COLO829 (cell line): ENCODE results near the gene ANKRD36C.
"Not testable (repeated sequence)": the region's sequence is repeated elsewhere in the genome, so short reads cannot be mapped to it uniquely, and the experiment has no call there.

Experiments
- DNase-seq: peaks from one replicate; pipeline ENCODE4 v3.0.0; 2012; ENCODE audit warnings: low spot score

Gene ANKRD36C

DNA sequence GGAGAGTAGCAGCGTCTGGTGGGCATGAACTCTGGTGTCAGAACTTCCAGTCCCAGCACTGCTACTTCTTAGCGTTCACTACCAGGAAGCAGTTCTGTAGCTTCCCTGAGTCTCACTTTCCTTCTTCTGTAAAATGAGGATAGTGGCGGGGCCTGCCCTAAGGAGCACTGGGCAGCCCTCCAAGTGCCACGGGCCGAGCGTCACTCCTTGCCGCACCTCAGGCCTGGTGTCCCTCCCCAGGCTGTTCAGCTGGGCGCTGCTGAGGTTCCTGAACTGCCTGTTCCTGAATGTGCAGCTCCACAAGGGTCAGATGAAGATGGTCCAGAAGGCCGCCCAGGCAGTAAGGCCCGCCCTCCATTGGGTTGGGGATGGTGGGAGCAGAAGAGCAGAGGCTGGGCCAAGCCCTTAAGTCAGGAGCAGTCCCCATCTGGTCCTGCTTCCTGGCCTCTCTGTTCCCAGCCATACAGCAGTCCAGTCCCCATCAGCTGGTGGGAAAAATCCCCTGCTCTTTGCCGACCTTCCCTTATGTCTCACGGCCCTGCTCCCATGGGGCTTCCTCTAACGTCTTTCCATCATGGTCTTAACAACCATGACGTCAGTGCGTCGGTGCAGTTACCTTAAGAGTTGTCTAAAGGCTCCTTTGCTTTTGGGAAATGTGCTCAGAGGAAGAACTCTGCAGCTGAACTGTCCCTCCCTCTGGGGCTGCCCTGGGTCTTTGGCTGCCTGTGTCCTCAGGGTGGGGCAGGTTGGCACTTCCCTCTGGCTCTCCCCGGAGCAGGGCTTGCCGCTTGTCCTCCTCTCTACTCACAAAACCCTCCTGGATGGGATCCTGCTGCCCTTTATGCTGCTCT lies 195.2 kb downstream of the ANKRD36C start:
- not testable (repeated sequence) for DNase-seq

DNA sequence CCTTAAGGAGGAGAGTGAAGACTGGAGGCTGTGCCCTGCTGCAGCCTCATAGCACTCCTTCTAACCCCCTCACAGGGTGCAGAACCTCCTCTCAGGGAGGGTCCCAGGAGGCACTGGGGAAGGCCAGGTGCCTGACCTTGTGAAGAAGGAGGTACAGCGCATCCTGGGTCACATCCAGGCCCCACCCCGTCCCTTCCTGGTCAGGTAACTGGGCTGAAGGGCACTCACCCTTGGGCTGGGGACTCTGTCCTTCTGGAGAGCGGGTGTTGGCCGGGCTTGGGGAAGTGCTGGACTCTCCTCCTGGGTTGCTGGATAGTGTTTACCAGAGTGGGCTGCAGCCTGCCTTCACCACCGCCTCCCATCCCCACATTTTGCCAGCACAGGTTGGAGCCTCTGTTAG lies 197.7 kb downstream of the ANKRD36C start:
- not testable (repeated sequence) for DNase-seq

DNA sequence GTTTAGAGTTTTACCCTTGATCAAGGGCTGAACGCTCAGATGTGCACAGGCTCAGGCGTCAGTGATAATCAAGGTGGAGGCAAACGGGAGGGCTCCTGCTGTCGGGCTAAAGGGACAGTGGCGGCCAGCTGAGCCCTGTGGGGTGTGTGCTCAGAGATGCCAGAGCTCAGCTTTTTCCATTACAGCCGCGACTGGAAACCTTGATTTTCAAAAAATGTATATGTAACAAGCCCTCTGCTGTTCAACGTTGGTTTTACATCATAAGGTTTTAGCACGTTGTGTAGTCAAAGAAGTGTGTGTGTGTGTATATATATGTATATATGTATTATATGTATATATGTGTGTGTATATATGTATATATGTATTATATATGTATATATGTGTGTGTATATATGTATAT lies 201.4 kb downstream of the ANKRD36C start:
- not testable (repeated sequence) for DNase-seq

- DNase-seq = not testable (repeated sequence)
Observed at GRCh38 chr2:95789385-95789784, 202.2 kb downstream of the ANKRD36C start.

DNA sequence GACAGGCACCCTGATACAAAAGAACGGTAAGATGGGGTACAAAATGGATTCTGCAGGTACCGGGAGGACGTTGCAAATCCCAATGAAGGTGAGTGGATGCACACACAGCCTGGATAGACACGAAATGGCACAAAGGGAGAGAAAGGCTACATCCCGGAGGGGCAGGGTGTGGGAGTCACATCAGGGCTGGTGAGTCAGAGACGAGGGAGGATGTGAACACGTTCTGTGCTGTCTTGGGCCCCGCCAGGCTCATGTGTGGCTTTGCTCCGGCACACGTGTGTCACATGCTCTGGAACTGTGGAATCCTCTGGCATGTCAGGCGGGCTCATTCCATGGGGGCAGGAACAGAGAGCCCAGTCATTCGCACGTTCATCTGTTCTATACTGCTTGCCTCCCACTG lies 203.0 kb downstream of the ANKRD36C start:
- not testable (repeated sequence) for DNase-seq
